GM13976 (cell line): Measurements from ENCODE around the gene MBNL2.

Experiments
- DNase-seq: peaks from one replicate; pipeline ENCODE4 v3.0.0; 2012; ENCODE audit warnings: low spot score
- CTCF ChIP-seq: IDR thresholded peaks from 2 replicates; pipeline ENCODE4 v1.5.1; 2012; ENCODE audit warnings: borderline replicate concordance, mild to moderate bottlenecking; ENCODE audit not compliant: insufficient read depth; ENCODE audit errors: extremely low read depth, missing control alignments, control extremely low read depth
- in situ Hi-C: fragments of 300-500 bp; cut with MboI; formaldehyde crosslinking; loops from one replicate; pipeline ENCODE4 v1.12.0; 2022; ENCODE audit warnings: low sequenced_read_pairs, mixed read lengths, inconsistent platforms; ENCODE audit not compliant: unreplicated experiment

The MBNL2 gene

GRCh38 chr13:97401421-97401820 lies 179.3 kb downstream of the MBNL2 start:
- no peak for DNase-seq
- no peak for TF ChIP-seq CTCF
- in situ Hi-C loops: no loop called here

GRCh38 chr13:97403893-97404750 lies 182.0 kb downstream of the MBNL2 start:
- in situ Hi-C loops: no loop called here
- TF ChIP-seq CTCF: no peak
- DNase-seq: no peak

- in situ Hi-C loops: no loop called here
- no peak for TF ChIP-seq CTCF
- DNase-seq: no peak
These were observed 185.4 kb downstream of the MBNL2 start for GRCh38 chr13:97407540-97407939.

- in situ Hi-C loops: no loop called here
- DNase-seq: no peak
These were observed 186.8 kb downstream of the MBNL2 start for GRCh38 chr13:97408938-97409337.

GRCh38 chr13:97411984-97412383 lies 189.9 kb downstream of the MBNL2 start:
- in situ Hi-C loops: no loop called here
- TF ChIP-seq CTCF: no peak
- DNase-seq: no peak

More at GRCh38 chr13:97408938-97409337, 186.8 kb downstream of the MBNL2 start:
- no peak for TF ChIP-seq CTCF

- TF ChIP-seq CTCF: no peak
- in situ Hi-C loops: no loop called here
- DNase-seq: no peak
These were observed 191.6 kb downstream of the MBNL2 start for GRCh38 chr13:97413694-97414093.
